Islet of Langerhans (tissue), 1 donor: ENCODE results near the gene CCL8.
A peak's percentile ranks its signal among the peaks of the same experiment; 100 is the strongest.
"Not testable (repeated sequence)": the region's sequence is repeated elsewhere in the genome, so short reads cannot be mapped to it uniquely, and the experiment has no call there.

Experiments used
- FAIRE-seq: peaks from one replicate; lab custom pipeline; 2011; peaks lifted over from hg19 to GRCh38; lab: Jason Lieb, UNC

Gene CCL8

GRCh38 chr17:34314279-34314678 lies 5.0 kb upstream of the CCL8 start:
- no peak for FAIRE-seq

DNA sequence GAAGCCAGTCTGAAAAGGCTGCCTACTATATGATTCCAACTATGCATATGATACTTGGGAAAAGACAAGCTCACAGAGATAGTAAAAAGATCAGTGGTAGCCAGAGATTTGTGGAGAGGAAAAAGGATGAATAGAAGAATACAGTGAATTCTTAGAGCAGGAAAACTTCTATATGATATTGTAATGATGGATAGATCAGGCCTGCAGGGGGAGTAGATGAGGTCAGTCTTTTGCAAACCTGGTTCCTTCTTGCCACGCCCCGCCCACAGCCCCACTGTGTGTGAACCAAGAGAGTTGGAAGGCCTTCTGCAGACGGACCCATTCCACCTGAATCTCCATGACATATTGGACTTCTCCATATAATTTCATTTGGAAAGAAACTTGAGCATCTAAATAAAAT lies 761 bp upstream of the CCL8 start:
- FAIRE-seq: no peak

DNA sequence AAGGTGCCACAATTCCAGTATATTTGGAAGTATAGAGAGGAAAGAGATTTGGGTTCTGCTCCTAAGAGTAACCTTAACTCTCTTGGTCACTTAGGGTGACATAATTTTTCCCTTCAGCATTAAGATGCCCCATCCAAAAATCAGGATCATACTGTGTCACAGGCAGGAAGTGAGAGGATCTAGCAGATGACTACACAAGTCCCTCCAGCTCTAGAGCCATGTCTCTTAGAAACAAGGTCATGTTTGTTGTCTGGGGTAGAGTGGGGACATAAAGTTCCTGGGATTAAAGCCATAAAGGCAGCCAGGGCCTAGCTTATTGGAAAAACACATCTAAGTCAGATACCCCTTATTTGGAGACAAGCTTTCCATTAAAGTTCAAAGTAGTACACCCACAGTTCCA lies 2.7 kb downstream of the CCL8 start:
- no peak for FAIRE-seq

DNA sequence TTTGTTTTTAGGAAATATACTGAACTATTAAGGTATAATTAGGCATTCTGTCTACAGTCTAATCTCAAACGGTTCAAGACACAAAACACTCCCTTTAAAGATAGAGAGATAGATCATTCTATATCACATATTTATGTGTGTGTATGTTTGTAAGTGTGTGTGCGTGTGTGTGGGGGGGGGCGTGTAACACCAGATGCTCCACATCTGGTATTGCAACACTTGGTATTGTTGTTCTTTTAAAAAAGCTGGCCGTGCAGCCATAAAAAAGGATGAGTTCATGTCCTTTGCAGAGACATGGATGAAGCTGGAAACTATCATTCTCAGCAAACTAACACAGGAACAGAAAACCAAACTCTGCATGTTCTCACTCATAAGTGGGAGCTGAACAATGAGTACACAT lies 8.3 kb downstream of the CCL8 start:
- FAIRE-seq: not testable (repeated sequence)

DNA sequence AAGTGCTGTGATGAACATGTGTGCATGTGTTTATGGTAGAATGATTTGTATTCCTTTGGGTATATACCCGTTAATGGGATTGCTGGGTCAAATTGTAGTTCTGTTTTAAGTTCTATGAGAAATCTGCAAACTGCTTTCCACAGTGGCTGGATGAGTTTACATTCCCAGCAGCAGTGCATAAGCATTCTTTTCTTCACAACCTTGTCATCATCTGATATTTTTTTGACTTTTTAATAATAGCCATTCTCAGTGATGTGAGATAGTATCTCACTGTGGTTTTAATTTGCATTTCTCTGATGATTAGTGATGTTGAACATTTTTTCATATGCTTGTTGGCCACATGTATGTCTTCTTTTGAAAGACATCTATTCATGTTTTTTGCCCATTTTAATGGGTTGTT lies 18.5 kb downstream of the CCL8 start:
- FAIRE-seq: no peak

GRCh38 chr17:34339138-34339770 lies 20.0 kb downstream of the CCL8 start:
- no peak for FAIRE-seq

DNA sequence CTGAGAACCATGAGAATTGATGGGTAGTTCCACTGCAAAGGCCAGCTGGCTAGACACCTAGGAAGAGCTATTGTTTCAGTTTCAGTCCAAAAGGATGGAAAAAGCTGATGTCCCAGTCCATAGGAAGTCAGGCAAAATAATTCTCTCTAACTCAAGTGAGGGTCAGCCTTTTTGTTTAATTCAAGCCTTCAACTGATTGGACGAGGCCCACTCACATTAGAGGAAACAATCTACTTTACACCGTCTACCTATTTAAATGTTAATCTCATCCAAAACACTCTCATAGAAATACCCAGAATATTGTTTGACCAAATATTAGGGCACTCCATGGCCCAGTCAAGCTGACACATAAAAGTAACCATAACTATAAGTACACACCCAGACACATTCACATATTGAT lies 22.7 kb downstream of the CCL8 start:
- no peak for FAIRE-seq

- no peak for FAIRE-seq
Observed at GRCh38 chr17:34347063-34347462, 27.8 kb downstream of the CCL8 start.

GRCh38 chr17:34349751-34350150 lies 30.5 kb downstream of the CCL8 start:
- no peak for FAIRE-seq

DNA sequence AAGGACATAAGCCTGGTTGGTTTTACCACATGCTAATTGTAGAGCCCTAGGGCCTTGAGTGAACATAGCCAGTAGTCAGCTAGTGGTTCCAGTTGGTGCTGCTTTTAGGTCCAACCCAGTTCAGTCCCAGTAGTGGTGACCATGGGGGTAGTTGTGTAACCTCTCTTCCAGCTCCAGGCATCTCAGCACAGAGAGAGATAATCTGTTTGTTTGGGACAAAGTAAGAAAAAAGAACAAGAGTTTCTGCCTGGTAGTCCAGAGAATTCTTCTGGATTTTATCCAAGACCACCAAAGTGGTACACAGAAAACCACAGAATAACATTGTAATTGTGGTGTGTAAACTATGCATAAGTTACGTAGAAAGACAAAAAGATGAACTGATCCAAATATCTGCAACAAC lies 31.9 kb downstream of the CCL8 start:
- no peak for FAIRE-seq

DNA sequence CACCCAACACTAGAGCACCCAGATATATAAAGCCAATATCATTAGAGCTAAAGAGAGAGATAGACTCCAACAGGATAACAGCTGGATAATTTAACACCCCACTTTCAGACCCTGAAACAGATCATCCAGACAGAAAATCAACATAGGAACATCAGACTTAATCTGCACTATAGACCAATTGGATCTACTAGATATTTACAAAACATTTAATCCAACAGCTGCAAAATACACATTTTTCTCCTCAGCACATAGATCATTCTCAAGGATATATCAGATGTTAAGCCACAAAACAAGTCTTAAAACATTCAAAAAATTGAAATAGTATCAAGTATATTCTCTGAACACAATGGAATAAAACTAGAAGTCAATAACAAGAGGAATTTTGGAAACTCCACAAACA lies 33.0 kb downstream of the CCL8 start:
- FAIRE-seq: no peak

- FAIRE-seq: no peak
Observed at GRCh38 chr17:34354637-34355036, 35.4 kb downstream of the CCL8 start.

DNA sequence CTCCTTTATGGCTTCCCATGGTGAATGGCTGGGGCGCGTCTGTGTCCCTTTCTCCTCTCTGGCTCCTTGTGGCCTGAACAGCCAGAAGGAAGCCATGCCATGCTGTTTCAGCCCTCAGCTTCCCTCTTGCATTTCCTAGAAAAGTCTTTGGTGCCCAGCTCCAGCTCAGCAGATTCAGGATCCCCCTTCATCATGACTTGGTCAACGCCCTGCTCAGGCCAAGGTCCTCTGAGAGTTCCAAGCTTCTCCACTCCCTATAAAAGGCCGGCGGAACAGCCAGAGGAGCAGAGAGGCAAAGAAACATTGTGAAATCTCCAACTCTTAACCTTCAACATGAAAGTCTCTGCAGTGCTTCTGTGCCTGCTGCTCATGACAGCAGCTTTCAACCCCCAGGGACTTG lies 37.0 kb downstream of the CCL8 start, which contains the start of gene CCL13:
Gene CCL13, plus strand, starts transcription at position 287 of the 400 bp plus-strand sequence. Its CDS starts 47 bp downstream, at position 334.
- FAIRE-seq: no peak

DNA sequence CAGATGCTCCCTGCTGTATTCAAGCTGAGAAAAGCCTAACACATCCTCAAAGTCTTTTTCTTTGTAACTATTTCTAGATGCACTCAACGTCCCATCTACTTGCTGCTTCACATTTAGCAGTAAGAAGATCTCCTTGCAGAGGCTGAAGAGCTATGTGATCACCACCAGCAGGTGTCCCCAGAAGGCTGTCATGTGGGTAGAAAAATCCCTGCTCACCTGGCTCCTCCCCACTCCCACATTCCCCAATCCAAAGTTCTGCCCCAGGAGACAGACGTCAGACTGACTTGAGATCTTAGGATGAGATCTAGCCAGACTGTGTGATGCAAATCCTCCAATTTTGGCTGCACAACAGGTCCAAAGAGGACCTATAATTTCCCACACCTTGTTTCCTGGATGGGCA lies 38.2 kb downstream of the CCL8 start:
- no peak for FAIRE-seq

- FAIRE-seq: no peak
Observed at GRCh38 chr17:34358631-34359030, 39.4 kb downstream of the CCL8 start.

- FAIRE-seq: no peak
Observed at GRCh38 chr17:34360601-34361270, 41.5 kb downstream of the CCL8 start.

GRCh38 chr17:34361478-34362061 lies 42.3 kb downstream of the CCL8 start:
- FAIRE-seq: peak; percentile 24

DNA sequence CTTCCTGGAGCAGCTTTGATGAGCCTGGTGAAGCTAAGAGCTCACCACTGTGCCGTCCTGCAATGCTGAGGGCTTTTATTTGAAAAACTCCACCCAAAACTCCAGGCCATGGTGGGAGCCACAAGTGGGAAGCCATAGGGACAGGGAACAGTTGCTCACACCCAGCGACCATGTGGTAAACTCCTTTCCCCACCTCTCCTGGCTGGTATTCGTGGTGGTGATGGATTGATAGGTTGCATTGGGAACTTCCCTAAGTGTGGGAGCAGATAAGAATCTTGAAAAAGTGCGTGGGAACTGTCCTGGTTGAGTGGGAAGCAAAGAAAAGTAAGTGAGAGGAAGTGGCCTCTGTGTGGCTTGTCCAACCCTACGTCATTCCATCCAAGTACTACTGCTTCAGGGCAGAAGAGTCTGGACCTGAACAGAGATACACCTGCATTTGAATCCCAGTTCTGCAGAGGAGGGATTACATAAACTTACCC lies 44.0 kb downstream of the CCL8 start, which contains the start of gene CCL1:
Gene CCL1, minus strand, starts transcription at position 51 of the 479 bp plus-strand sequence. CDS start 72 bp downstream, outside the sequence.
- FAIRE-seq: no peak

DNA sequence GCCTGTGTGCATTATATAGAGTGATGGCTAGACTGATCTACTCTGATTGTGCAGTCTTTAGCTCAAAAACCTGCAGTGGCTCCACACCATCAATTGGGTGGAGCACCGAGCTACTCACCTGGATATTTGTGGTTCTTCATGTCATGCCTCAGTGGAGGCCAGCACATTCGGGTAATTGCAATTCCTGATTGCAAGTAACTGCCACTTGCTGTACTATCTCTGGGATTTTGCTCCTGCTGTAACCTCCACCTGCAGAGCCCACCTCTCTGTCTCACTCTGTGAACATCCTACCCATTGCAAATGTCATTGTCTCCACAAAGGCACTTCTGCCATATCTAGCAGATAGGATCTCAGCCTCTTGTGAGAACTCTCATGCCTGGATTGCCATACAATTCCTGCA lies 45.5 kb downstream of the CCL8 start:
- FAIRE-seq: no peak

- no peak for FAIRE-seq
Observed at GRCh38 chr17:34365340-34365739, 46.1 kb downstream of the CCL8 start.

DNA sequence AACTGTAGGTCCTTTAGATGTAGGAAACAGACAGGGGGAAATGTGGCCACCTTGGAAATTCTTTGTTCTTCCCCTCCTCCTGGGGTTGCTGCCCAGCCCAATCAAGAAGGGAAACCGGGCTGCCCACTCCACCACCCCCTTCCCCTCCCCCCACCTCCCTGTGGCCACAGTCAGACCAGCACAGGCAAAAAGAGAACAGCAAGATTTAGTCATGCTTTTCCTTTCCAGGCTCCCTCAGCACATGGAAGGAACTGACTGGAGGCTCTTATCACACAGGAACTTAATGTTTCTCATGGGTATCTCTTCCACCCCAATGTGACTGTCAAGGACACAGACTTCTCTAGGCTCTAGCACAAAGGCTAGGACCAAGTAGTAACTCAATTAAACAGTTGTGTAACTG lies 46.8 kb downstream of the CCL8 start:
- FAIRE-seq: no peak

GRCh38 chr17:34366529-34367107 lies 47.4 kb downstream of the CCL8 start:
- FAIRE-seq: no peak
